ENCODE data around the gene TMEM233. TPM values are rescaled to one million over a fixed set of nuclear protein-coding genes. Genes with fewer than 3 reads are reported as not detected.

The TMEM233 gene
- polyA plus RNA-seq, 1 of the 3 experiments (the other 2 are of a cell fraction) = 2.6 TPM

- CTCF ChIA-PET = interaction anchor here (0.7 to 2.2 kb wide), 8 partner anchors 8 to 303 kb away, joined by 3 to 13 read pairs (median 5); partner anchors contain the start of gene PRKAB1
- Histone ChIP-seq H3K36me3 (replicated peaks in 1 of 2; ENCODE audit: control insufficient read depth in 1 of 2, insufficient read depth in 2 of 2, low read length in 1 of 2) (no peaks in the 10 kb centered on the region), H3K9ac (no peak overlapping the region), H3K27ac (ENCODE audit: low read depth in 2 of 2, low read length in 1 of 2) (no peak overlapping the region), H3K4me1 (ENCODE audit: control insufficient read depth in 1 of 2, insufficient read depth in 2 of 2, low read depth in 1 of 2, low read length in 1 of 2) (peaks cover 0 to 2% of the 10 kb centered on the region in 2 experiments; a peak in 1 of 4 replicates), H3F3A (replicated peaks; ENCODE audit: insufficient read depth) (no peaks in the 10 kb centered on the region), H4K20me1 (ENCODE audit: insufficient read depth) (no peaks in the 10 kb centered on the region), H3K4me3 (ENCODE audit: low read depth in 2 of 2, low read length in 1 of 2) (no peak overlapping the region), H2AFZ (ENCODE audit: low read depth) (no peak overlapping the region), H3K9me2 (no peaks in the 10 kb centered on the region), H3K9me3 (no peaks in the 10 kb centered on the region), H3K4me2 (no peak overlapping the region), H3K27me3 (ENCODE audit: insufficient read depth) (no peaks in the 10 kb centered on the region), H3K79me2 (ENCODE audit: insufficient read depth) (no peaks in the 10 kb centered on the region)
- 37% methylated on average over 5 of the region's 5 CpGs for WGBS (ENCODE audit: low lambda C conversion rate)
- DNase-seq = no peak
- TF ChIP-seq CHD2 (IDR thresholded peaks at IDR 0.05; ENCODE audit: low read length, partially characterized antibody) (no peak), JUND (IDR thresholded peaks at IDR 0.05) (no peak)
- POLR2A ChIA-PET = no interaction called here
Measured at GRCh38 chr12:119660076-119660475, 66.5 kb downstream of the TMEM233 start.

GRCh38 chr12:119661882-119662281 is 68.3 kb downstream of the TMEM233 start:
- Histone ChIP-seq H3K4me3 (ENCODE audit: low read depth in 2 of 2, low read length in 1 of 2) (no peak overlapping the region), H4K20me1 (ENCODE audit: insufficient read depth) (no peaks in the 10 kb centered on the region), H3K36me3 (replicated peaks in 1 of 2; ENCODE audit: control insufficient read depth in 1 of 2, insufficient read depth in 2 of 2, low read length in 1 of 2) (no peaks in the 10 kb centered on the region), H3K27me3 (ENCODE audit: insufficient read depth) (no peaks in the 10 kb centered on the region), H3K9me2 (no peaks in the 10 kb centered on the region), H3K27ac (ENCODE audit: low read depth in 2 of 2, low read length in 1 of 2) (no peak overlapping the region), H3K79me2 (ENCODE audit: insufficient read depth) (no peaks in the 10 kb centered on the region), H3F3A (replicated peaks; ENCODE audit: insufficient read depth) (no peaks in the 10 kb centered on the region), H3K9ac (no peak overlapping the region), H3K4me2 (no peak overlapping the region), H3K4me1 (ENCODE audit: control insufficient read depth in 1 of 2, insufficient read depth in 2 of 2, low read depth in 1 of 2, low read length in 1 of 2) (peaks cover 1 to 4% of the 10 kb centered on the region in 2 experiments; a peak in 3 of 4 replicates), H2AFZ (ENCODE audit: low read depth) (no peak overlapping the region), H3K9me3 (no peaks in the 10 kb centered on the region)
- POLR2A ChIA-PET = no interaction called here
- DNase-seq = no peak
- 44% methylated on average over 4 of the region's 4 CpGs for WGBS (ENCODE audit: low lambda C conversion rate)
- CTCF ChIA-PET = interaction anchor here (1.2 to 1.7 kb wide), 2 partner anchors 10 to 16 kb away, joined by 3 to 4 read pairs; no protein-coding TSS in a partner anchor
- TF ChIP-seq JUND (IDR thresholded peaks at IDR 0.05) = no peak
- TF ChIP-seq POLR2AphosphoS5 (IDR thresholded peaks at IDR 0.05; ENCODE audit: low read depth, low read length) = no peak
- no peak for TF ChIP-seq REST (IDR thresholded peaks at IDR 0.05; ENCODE audit: low read depth, low read length)
- TF ChIP-seq RCOR1 (IDR thresholded peaks at IDR 0.05; ENCODE audit: low read length) = no peak
- no peak for TF ChIP-seq CTCF (IDR thresholded peaks at IDR 0.05)
- TF ChIP-seq SIN3A (IDR thresholded peaks at IDR 0.05; ENCODE audit: borderline replicate concordance, low read depth, low read length) = no peak
- no peak for TF ChIP-seq TEAD4 (IDR thresholded peaks at IDR 0.05; ENCODE audit: borderline replicate concordance, insufficient read depth)
- TF ChIP-seq YY1 (IDR thresholded peaks at IDR 0.05; ENCODE audit: low read depth) = no peak
